ENCODE data around the gene C12orf43. TPM values are rescaled to one million over a fixed set of nuclear protein-coding genes. Genes with fewer than 3 reads are reported as not detected.

C12orf43 gene
- total RNA-seq, 2 donors from 2014 or later = 16.1 to 17.3 TPM

GRCh38 chr12:120971299-120972180 is 44.7 kb downstream of the C12orf43 start:
- Mint-ChIP-seq H3K36me3 (ENCODE audit: low read depth) (no peaks in the 10 kb centered on the region), H3K27me3 (no peaks in the 10 kb centered on the region), H3K4me1 (no peaks in the 10 kb centered on the region), H3K27ac (no peak overlapping the region), H3K4me3 (no peak overlapping the region)
- H3K9me3 ChIP-seq (ENCODE audit: control insufficient read depth, low read length, poor library complexity, severe bottlenecking) = no peaks in the 10 kb centered on the region
- ATAC-seq = peak; percentile 96
- no peak for DNase-seq

GRCh38 chr12:120970310-120970709 is 46.0 kb downstream of the C12orf43 start:
- H3K4me1 Mint-ChIP-seq = no peaks in the 10 kb centered on the region
- H3K27me3 Mint-ChIP-seq = peaks cover 5% of the 10 kb centered on the region
- no peak overlapping the region for H3K27ac Mint-ChIP-seq
- ATAC-seq = no peak
- no peak overlapping the region for H3K4me3 Mint-ChIP-seq
- no peaks in the 10 kb centered on the region for H3K9me3 ChIP-seq (ENCODE audit: control insufficient read depth, low read length, poor library complexity, severe bottlenecking)
- H3K36me3 Mint-ChIP-seq (ENCODE audit: low read depth) = no peaks in the 10 kb centered on the region
- DNase-seq = no peak

- Mint-ChIP-seq H3K36me3 (ENCODE audit: low read depth) (no peaks in the 10 kb centered on the region), H3K27ac (no peak overlapping the region), H3K27me3 (peaks cover 10% of the 10 kb centered on the region), H3K4me3 (no peak overlapping the region), H3K4me1 (peaks cover 1% of the 10 kb centered on the region)
- no peak for DNase-seq
- H3K9me3 ChIP-seq (ENCODE audit: control insufficient read depth, low read length, poor library complexity, severe bottlenecking) = no peaks in the 10 kb centered on the region
- no peak for ATAC-seq
Observed at GRCh38 chr12:120965534-120966091, 50.7 kb downstream of the C12orf43 start.

GRCh38 chr12:120964298-120964697 is 52.0 kb downstream of the C12orf43 start:
- Mint-ChIP-seq H3K27me3 (peaks cover 10% of the 10 kb centered on the region), H3K27ac (peak overlapping the region; percentile 21), H3K4me1 (peaks cover 6% of the 10 kb centered on the region), H3K36me3 (ENCODE audit: low read depth) (no peaks in the 10 kb centered on the region), H3K4me3 (no peak overlapping the region)
- ATAC-seq (no peak), DNase-seq (no peak)
- no peaks in the 10 kb centered on the region for H3K9me3 ChIP-seq (ENCODE audit: control insufficient read depth, low read length, poor library complexity, severe bottlenecking)

- Mint-ChIP-seq H3K4me3 (no peak overlapping the region), H3K4me1 (peaks cover 6% of the 10 kb centered on the region), H3K27me3 (peaks cover 10% of the 10 kb centered on the region), H3K36me3 (ENCODE audit: low read depth) (no peaks in the 10 kb centered on the region), H3K27ac (no peak overlapping the region)
- H3K9me3 ChIP-seq (ENCODE audit: control insufficient read depth, low read length, poor library complexity, severe bottlenecking) = no peaks in the 10 kb centered on the region
- DNase-seq (no peak), ATAC-seq (no peak)
Observed at GRCh38 chr12:120962532-120963020, 53.7 kb downstream of the C12orf43 start.

GRCh38 chr12:120961604-120962531 is 54.4 kb downstream of the C12orf43 start:
- DNase-seq = no peak
- H3K4me1 Mint-ChIP-seq = peaks cover 6% of the 10 kb centered on the region
- H3K27me3 Mint-ChIP-seq = peaks cover 10% of the 10 kb centered on the region
- no peak for ATAC-seq
- H3K36me3 Mint-ChIP-seq (ENCODE audit: low read depth) = no peaks in the 10 kb centered on the region
- H3K4me3 Mint-ChIP-seq = no peak overlapping the region
- no peak overlapping the region for H3K27ac Mint-ChIP-seq
- no peaks in the 10 kb centered on the region for H3K9me3 ChIP-seq (ENCODE audit: control insufficient read depth, low read length, poor library complexity, severe bottlenecking)

- no peak overlapping the region for H3K27ac Mint-ChIP-seq
- no peaks in the 10 kb centered on the region for H3K36me3 Mint-ChIP-seq (ENCODE audit: low read depth)
- H3K4me1 Mint-ChIP-seq = peaks cover 6% of the 10 kb centered on the region
- H3K4me3 Mint-ChIP-seq = no peak overlapping the region
- H3K27me3 Mint-ChIP-seq = peaks cover 8% of the 10 kb centered on the region
- DNase-seq (no peak), ATAC-seq (no peak)
- no peaks in the 10 kb centered on the region for H3K9me3 ChIP-seq (ENCODE audit: control insufficient read depth, low read length, poor library complexity, severe bottlenecking)
Observed at GRCh38 chr12:120960657-120961056, 55.6 kb downstream of the C12orf43 start.

GRCh38 chr12:120959111-120959878 is 57.0 kb downstream of the C12orf43 start:
- no peak for ATAC-seq
- H3K9me3 ChIP-seq (ENCODE audit: control insufficient read depth, low read length, poor library complexity, severe bottlenecking) = no peaks in the 10 kb centered on the region
- peak overlapping the region; percentile 71 for H3K27ac Mint-ChIP-seq
- peak overlapping the region; percentile 77 for H3K4me3 Mint-ChIP-seq
- no peaks in the 10 kb centered on the region for H3K27me3 Mint-ChIP-seq
- DNase-seq = no peak
- H3K4me1 Mint-ChIP-seq = peaks cover 6% of the 10 kb centered on the region
- no peaks in the 10 kb centered on the region for H3K36me3 Mint-ChIP-seq (ENCODE audit: low read depth)

- no peak for DNase-seq
- no peak overlapping the region for H3K4me3 Mint-ChIP-seq
- H3K27ac Mint-ChIP-seq = no peak overlapping the region
- no peaks in the 10 kb centered on the region for H3K36me3 Mint-ChIP-seq (ENCODE audit: low read depth)
- H3K4me1 Mint-ChIP-seq = peaks cover 6% of the 10 kb centered on the region
- no peak for ATAC-seq
- no peaks in the 10 kb centered on the region for H3K27me3 Mint-ChIP-seq
- H3K9me3 ChIP-seq (ENCODE audit: control insufficient read depth, low read length, poor library complexity, severe bottlenecking) = no peaks in the 10 kb centered on the region
Observed at GRCh38 chr12:120956579-120957300, 59.5 kb downstream of the C12orf43 start.

GRCh38 chr12:120955232-120955631 is 61.1 kb downstream of the C12orf43 start:
- Mint-ChIP-seq H3K4me3 (no peak overlapping the region), H3K27ac (no peak overlapping the region), H3K4me1 (peaks cover 4% of the 10 kb centered on the region), H3K36me3 (ENCODE audit: low read depth) (no peaks in the 10 kb centered on the region), H3K27me3 (no peaks in the 10 kb centered on the region)
- no peak for ATAC-seq
- no peaks in the 10 kb centered on the region for H3K9me3 ChIP-seq (ENCODE audit: control insufficient read depth, low read length, poor library complexity, severe bottlenecking)
- no peak for DNase-seq

GRCh38 chr12:120950807-120951206 is 65.5 kb downstream of the C12orf43 start:
- H3K4me1 Mint-ChIP-seq = no peaks in the 10 kb centered on the region
- no peak overlapping the region for H3K27ac Mint-ChIP-seq
- no peaks in the 10 kb centered on the region for H3K9me3 ChIP-seq (ENCODE audit: control insufficient read depth, low read length, poor library complexity, severe bottlenecking)
- H3K4me3 Mint-ChIP-seq = no peak overlapping the region
- H3K36me3 Mint-ChIP-seq (ENCODE audit: low read depth) = no peaks in the 10 kb centered on the region
- no peak for ATAC-seq
- DNase-seq = no peak
- H3K27me3 Mint-ChIP-seq = no peaks in the 10 kb centered on the region
